ENCODE results near the gene PCBD2. TPM values are rescaled to one million over a fixed set of nuclear protein-coding genes. Genes with fewer than 3 reads are reported as not detected.

PCBD2 gene
- polyA plus RNA-seq, 3 donors: 9.0 to 12.6 (median 9.0) TPM

DNA sequence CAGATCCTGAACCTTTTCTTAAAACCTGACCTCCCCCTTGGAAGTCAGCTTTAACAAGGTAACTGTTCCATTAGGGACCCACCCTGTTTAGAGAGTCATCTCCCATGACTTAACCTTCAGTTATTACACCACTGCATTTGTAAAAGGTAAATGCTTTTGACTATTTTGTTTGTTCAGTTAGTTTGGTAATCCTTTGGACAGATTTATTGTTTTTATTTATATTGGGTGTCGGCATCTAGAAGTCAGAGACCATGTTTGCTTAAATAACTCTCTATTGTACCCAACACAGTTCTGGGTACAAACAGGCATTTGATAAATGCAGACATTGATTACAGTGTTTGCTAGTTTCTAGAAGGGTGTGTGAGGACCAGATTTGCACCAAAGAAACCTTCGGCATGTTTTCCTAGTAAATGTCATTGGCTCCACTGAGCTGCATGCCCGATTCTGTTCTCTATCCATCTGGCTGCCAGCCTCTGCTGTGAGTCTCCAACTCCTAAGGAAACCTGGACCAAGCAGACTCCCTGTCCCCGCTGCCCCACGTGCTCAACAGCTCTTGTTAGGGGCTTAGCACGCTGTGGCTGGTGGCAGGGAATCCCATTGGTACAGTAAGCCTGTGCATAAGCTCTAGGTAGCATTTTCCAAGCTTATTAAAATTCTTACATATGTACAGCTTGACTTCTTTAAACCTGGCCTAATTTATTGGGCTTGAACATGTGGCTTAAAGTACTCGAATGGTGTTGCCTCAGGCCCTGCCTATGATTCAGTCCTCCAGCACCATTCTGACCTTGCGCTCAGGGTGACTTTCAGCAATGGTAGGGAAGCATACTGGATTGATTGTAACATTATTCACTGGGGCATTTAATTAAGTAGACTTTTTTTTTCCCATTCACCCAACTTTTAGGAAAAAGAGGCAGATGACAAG lies 6.6 kb downstream of the PCBD2 start:
- Mint-ChIP-seq H3K4me3 (no peak overlapping the region), H3K27me3 (ENCODE audit: low read depth in 3 of 3) (no peaks in the 10 kb centered on the region), H3K27ac (peak overlapping the region in 2 of 7 donors; percentile 40 to 77), H3K9me3 (no peaks in the 10 kb centered on the region), H3K36me3 (peaks cover 17 to 22% of the 10 kb centered on the region in 2 donors), H3K4me1 (no peaks in the 10 kb centered on the region)
- TF ChIP-seq, protein P1, sequence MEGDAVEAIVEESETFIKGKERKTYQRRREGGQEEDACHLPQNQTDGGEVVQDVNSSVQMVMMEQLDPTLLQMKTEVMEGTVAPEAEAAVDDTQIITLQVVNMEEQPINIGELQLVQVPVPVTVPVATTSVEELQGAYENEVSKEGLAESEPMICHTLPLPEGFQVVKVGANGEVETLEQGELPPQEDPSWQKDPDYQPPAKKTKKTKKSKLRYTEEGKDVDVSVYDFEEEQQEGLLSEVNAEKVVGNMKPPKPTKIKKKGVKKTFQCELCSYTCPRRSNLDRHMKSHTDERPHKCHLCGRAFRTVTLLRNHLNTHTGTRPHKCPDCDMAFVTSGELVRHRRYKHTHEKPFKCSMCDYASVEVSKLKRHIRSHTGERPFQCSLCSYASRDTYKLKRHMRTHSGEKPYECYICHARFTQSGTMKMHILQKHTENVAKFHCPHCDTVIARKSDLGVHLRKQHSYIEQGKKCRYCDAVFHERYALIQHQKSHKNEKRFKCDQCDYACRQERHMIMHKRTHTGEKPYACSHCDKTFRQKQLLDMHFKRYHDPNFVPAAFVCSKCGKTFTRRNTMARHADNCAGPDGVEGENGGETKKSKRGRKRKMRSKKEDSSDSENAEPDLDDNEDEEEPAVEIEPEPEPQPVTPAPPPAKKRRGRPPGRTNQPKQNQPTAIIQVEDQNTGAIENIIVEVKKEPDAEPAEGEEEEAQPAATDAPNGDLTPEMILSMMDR (IDR thresholded peaks at IDR 0.05): no peak
- Histone ChIP-seq H3K4me2 (replicated peaks; ENCODE audit: extremely low read depth, low read length, poor library complexity, severe bottlenecking) (no peak overlapping the region), H3K9ac (ENCODE audit: insufficient read depth, low read length, poor library complexity, severe bottlenecking) (peak overlapping the region; percentile 8), H4K20me1 (ENCODE audit: insufficient read depth, low read length) (peaks cover 12% of the 10 kb centered on the region), H3K4me1 (ENCODE audit: control insufficient read depth in 1 of 2, insufficient read depth in 2 of 2, low read length in 2 of 2) (no peaks in the 10 kb centered on the region), H2AFZ (ENCODE audit: insufficient read depth, low read depth, low read length, poor library complexity, severe bottlenecking) (no peak overlapping the region), H3K27ac (ENCODE audit: low read depth in 1 of 2, low read length in 2 of 2) (no peak overlapping the region), H3K79me2 (ENCODE audit: insufficient read depth, low read length) (peaks cover 26% of the 10 kb centered on the region), H3K36me3 (replicated peaks in 1 of 2; ENCODE audit: control insufficient read depth in 1 of 2, insufficient read depth in 2 of 2, low read length in 2 of 2) (peaks cover 64 to 84% of the 10 kb centered on the region in 2 donors), H3K27me3 (ENCODE audit: control insufficient read depth in 2 of 2, insufficient read depth in 2 of 2, low read length in 2 of 2) (no peaks in the 10 kb centered on the region), H3K4me3 (replicated peaks in 1 of 3; ENCODE audit: low read depth in 2 of 3, low read length in 3 of 3) (no peak overlapping the region), H3K9me3 (replicated peaks in 1 of 2; ENCODE audit: control insufficient read depth in 1 of 2, insufficient read depth in 1 of 2, low read length in 2 of 2) (no peaks in the 10 kb centered on the region)
- WGBS (ENCODE audit: insufficient coverage): 100% methylated on average over 6 of the region's 8 CpGs
- DNase-seq: no peak
- intact Hi-C loops (cut with micrococcal nuclease): loop anchor here in 1 of 2 donors (10.0 kb wide), 1 partner anchor 243 kb away; no protein-coding TSS in a partner anchor

DNA sequence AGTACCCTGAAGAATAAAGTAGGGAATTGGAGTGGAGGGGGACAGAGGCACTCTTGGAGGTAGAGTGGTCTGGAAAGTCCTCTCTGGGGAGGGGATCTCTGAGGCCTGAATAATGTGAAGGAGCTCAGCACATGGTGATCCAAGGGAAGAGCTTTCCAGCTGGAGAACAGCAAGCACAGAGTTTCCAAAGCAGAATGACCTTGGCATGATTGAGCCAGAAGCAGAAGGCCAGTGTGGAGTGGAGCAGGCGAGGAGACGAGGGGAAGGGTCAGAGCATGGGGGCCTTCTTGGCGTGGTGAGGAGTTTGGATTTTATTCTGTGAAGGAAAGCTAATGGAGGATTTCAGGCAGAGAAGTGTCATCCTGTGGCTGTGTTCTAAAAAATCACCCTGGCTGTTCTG lies 8.3 kb downstream of the PCBD2 start:
- Histone ChIP-seq H3K9me3 (replicated peaks in 1 of 2; ENCODE audit: control insufficient read depth in 1 of 2, insufficient read depth in 1 of 2, low read length in 2 of 2) (no peaks in the 10 kb centered on the region), H3K4me1 (ENCODE audit: control insufficient read depth in 1 of 2, insufficient read depth in 2 of 2, low read length in 2 of 2) (no peaks in the 10 kb centered on the region), H3K9ac (ENCODE audit: insufficient read depth, low read length, poor library complexity, severe bottlenecking) (no peak overlapping the region), H3K4me2 (replicated peaks; ENCODE audit: extremely low read depth, low read length, poor library complexity, severe bottlenecking) (no peak overlapping the region), H3K27me3 (ENCODE audit: control insufficient read depth in 2 of 2, insufficient read depth in 2 of 2, low read length in 2 of 2) (no peaks in the 10 kb centered on the region), H3K4me3 (replicated peaks in 1 of 3; ENCODE audit: low read depth in 2 of 3, low read length in 3 of 3) (no peak overlapping the region), H2AFZ (ENCODE audit: insufficient read depth, low read depth, low read length, poor library complexity, severe bottlenecking) (no peak overlapping the region), H3K27ac (ENCODE audit: low read depth in 1 of 2, low read length in 2 of 2) (no peak overlapping the region), H3K79me2 (ENCODE audit: insufficient read depth, low read length) (peaks cover 21% of the 10 kb centered on the region), H4K20me1 (ENCODE audit: insufficient read depth, low read length) (peaks cover 14% of the 10 kb centered on the region), H3K36me3 (replicated peaks in 1 of 2; ENCODE audit: control insufficient read depth in 1 of 2, insufficient read depth in 2 of 2, low read length in 2 of 2) (peaks cover 75 to 96% of the 10 kb centered on the region in 2 donors)
- WGBS (ENCODE audit: insufficient coverage): 100% methylated on average over 3 of the region's 3 CpGs
- intact Hi-C loops (cut with micrococcal nuclease): loop anchor here in 1 of 2 donors (10.0 kb wide), 1 partner anchor 242 kb away; no protein-coding TSS in a partner anchor
- Mint-ChIP-seq H3K27ac (no peak overlapping the region), H3K36me3 (peaks cover 24 to 36% of the 10 kb centered on the region in 2 donors), H3K9me3 (no peaks in the 10 kb centered on the region), H3K4me1 (no peaks in the 10 kb centered on the region), H3K4me3 (no peak overlapping the region), H3K27me3 (ENCODE audit: low read depth in 3 of 3) (no peaks in the 10 kb centered on the region)
- no peak for DNase-seq
- TF ChIP-seq, protein P1 (IDR thresholded peaks at IDR 0.05): no peak

Measured in CD14-positive monocyte (primary cell).